Heart left ventricle (tissue), 16 donors: ENCODE measurements around the gene SP5. TPM values are rescaled to one million over a fixed set of nuclear protein-coding genes. Genes with fewer than 3 reads are reported as not detected.

Experiments
- ATAC-seq, 4 donors: fragments of 200-7000 bp; cut with Tn5 transposase; one replicate each; pipeline ENCODE4 v1.9.1; 2020 to 2022; ENCODE audit warnings: moderate library complexity in 4 of 4, mild to moderate bottlenecking in 3 of 4, moderate number of reproducible peaks in 1 of 4
- DNase-seq, 5 donors: peaks; one replicate each; pipeline ENCODE4 v3.0.0-alpha.2; 2020
- H3K27ac ChIP-seq, 12 donors: fragments of 200-600 bp; sonication (generic) in 4 of 12; one replicate each; pipeline versions ENCODE4 v1.5.0 to v1.8.0; 2016 to 2022; ENCODE audit warnings: mild to moderate bottlenecking in 2 of 12
- H3K27me3 ChIP-seq, 9 donors: fragments of 200-600 bp; sonication (generic) in 2 of 9; one replicate each; pipeline versions ENCODE4 v1.5.1 to v1.8.0; 2016 to 2022; ENCODE audit warnings: mild to moderate bottlenecking in 3 of 9
- H3K36me3 ChIP-seq, 9 donors: fragments of 200-600 bp; sonication (generic) in 2 of 9; one replicate each; pipeline versions ENCODE4 v1.5.0 to v1.8.0; 2018 to 2022; ENCODE audit warnings: mild to moderate bottlenecking in 2 of 9
- H3K4me1 ChIP-seq, 12 donors: fragments of 200-600 bp; sonication (generic) in 4 of 12; one replicate each; pipeline versions ENCODE4 v1.5.0 to v1.8.0; 2016 to 2022; ENCODE audit warnings: mild to moderate bottlenecking in 3 of 12
- H3K4me3 ChIP-seq, 12 donors: fragments of 200-600 bp; sonication (generic) in 4 of 12; one replicate each; pipeline versions ENCODE4 v1.5.0 to v1.8.0; 2017 to 2022; ENCODE audit warnings: mild to moderate bottlenecking in 9 of 12, moderate library complexity in 4 of 12
- H3K9me3 ChIP-seq, 12 donors: fragments of 200-600 bp; sonication (generic) in 4 of 12; one replicate each; pipeline versions ENCODE4 v1.5.0 to v1.8.0; 2016 to 2022; ENCODE audit warnings: mild to moderate bottlenecking in 1 of 12
- POLR2A ChIP-seq, 2 donors: fragments of 450-650 bp; IDR thresholded peaks; one replicate each; pipeline ENCODE4 v1.6.1; 2017; ENCODE audit warnings: antibody characterized with exemption in 2 of 2, mild to moderate bottlenecking in 2 of 2, moderate library complexity in 2 of 2
- WGBS, 4 donors: extraction: QIAGEN DNeasy Blood & Tissue Kit in 2 of 4; methylation state at CpG; one replicate each; pipeline versions ENCODE4 v1.1.5 to v1.1.7; 2013 to 2018; 5-methylcytosine and 5-hydroxymethylcytosine counted together
- intact Hi-C, 10 donors: fragments of 100-400 bp; cut with DNase I; formaldehyde crosslinking; loops; one replicate each; pipeline versions ENCODE4 v1.11.1 to v1.14.2; 2022
- polyA plus RNA-seq, 2 donors: library from polyadenylated mRNA; stranded (reverse); fragments of 200-250 nt; gene quantifications; one replicate each; pipeline ENCODE4 v1.2.3, GENCODE V29; 2013
- total RNA-seq, 9 donors: library from RNA; depleted of rRNA in 2 of 9; stranded (reverse); fragments of >200 nt in 2 of 9; fragmentation: NEBNext Ultra II Directional in 3 of 9; extraction: Animal tissue kit (Norgen Biotek cat#: 25700) in 3 of 9; gene quantifications; one replicate each; pipeline versions ENCODE4 v1.1.0 to v1.2.4, GENCODE V29; 2016 to 2023
- TF ChIP-seq, protein P1 (sequence below), 12 donors: fragments of 200-600 bp; sonication (generic) in 4 of 12; IDR thresholded peaks; one replicate each; pipeline versions ENCODE4 v1.5.0 to v1.8.0; 2018 to 2022; ENCODE audit warnings: antibody characterized with exemption in 12 of 12, mild to moderate bottlenecking in 5 of 12
- donor health status: ischemic (EF 13 %, LVEDD 7.1; RV severe dilation, severe dysfunction).
- donor health status: healthy with polysubstance abuse.
- donor health status: DM: no; HTN: yes; CAD: no.
- donor health status: DM: no; HTN: no; CAD: no.
- donor health status: ischemic (EF 25% LVEDD 6.9; RV normal size, moderate dysfunction).
- donor health status: ischemic (EF 25% LVEDD 5.7; RV mildly dilated, moderate dysfunction).
- donor health status: healthy.
- donor health status: DM: yes; HTN: yes; CAD: no.
- donor health status: ischemic (EF 35%, LVEDD 5.7; RV mildly dilated, moderate dysfunction).
- donor health status: nonischemic (EF 11% LVEDD 7.7; RV severe dilation, severe dysfunction).
- donor health status: DM: yes; HTN: yes; CAD: no.
- donor health status: PGD.
- donor health status: ischemic (EF 29% LVEDD 5.4; RV normal size, mild dysfunction).
- donor health status: nonischemic (EF 23%, LVEDD 6.1; RV moderate dilation, normal function).

The SP5 gene
- total and polyA plus RNA-seq, 11 donors = 0.08 to 1.4 (median 0.23) TPM; not detected in 4

DNA sequence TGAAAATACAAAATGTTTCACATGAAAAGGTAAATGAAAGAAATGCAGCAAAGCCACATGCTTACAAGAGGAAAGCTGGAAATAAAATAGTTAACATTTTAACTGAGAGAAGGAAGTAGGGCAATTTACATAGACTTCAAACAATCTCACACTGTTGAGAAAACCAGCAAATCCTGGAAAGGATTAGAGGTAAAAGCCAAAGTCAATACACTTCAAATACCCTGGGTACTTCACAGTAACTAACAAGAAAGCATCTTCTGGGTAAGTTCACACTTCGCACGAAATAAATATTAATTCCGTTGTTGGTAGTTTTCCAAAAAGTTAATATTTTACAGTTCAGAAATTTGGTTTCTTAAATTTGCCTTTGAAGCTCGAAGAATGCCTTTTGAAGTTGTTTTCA, 51.6 kb downstream of the SP5 start:
- Histone ChIP-seq H3K9me3 (no peaks in the 10 kb centered on the region), H3K36me3 (no peaks in the 10 kb centered on the region), H3K27me3 (peaks cover 0 to 20% (median 0%) of the 10 kb centered on the region in 9 donors), H3K4me3 (no peak overlapping the region), H3K4me1 (peaks cover 0 to 15% (median 10%) of the 10 kb centered on the region in 12 donors), H3K27ac (no peak overlapping the region)
- TF ChIP-seq, protein P1, sequence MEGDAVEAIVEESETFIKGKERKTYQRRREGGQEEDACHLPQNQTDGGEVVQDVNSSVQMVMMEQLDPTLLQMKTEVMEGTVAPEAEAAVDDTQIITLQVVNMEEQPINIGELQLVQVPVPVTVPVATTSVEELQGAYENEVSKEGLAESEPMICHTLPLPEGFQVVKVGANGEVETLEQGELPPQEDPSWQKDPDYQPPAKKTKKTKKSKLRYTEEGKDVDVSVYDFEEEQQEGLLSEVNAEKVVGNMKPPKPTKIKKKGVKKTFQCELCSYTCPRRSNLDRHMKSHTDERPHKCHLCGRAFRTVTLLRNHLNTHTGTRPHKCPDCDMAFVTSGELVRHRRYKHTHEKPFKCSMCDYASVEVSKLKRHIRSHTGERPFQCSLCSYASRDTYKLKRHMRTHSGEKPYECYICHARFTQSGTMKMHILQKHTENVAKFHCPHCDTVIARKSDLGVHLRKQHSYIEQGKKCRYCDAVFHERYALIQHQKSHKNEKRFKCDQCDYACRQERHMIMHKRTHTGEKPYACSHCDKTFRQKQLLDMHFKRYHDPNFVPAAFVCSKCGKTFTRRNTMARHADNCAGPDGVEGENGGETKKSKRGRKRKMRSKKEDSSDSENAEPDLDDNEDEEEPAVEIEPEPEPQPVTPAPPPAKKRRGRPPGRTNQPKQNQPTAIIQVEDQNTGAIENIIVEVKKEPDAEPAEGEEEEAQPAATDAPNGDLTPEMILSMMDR (IDR thresholded peaks at IDR 0.05) = no peak
- no peak for TF ChIP-seq POLR2A (IDR thresholded peaks at IDR 0.05)
- ATAC-seq = no peak
- no peak for DNase-seq
- WGBS, 4 donors = 56 to 65% (median 63%) methylated on average over 4 of the region's 4 CpGs
- intact Hi-C loops = no loop called here

Other genes with a start within 250 kb of the SP5 start
- gene ERICH2, start 55.0 kb downstream of the SP5 start, total RNA-seq = 1 to 10 TPM in 2 of 9 donors, under 1 TPM in 3, not detected in 4; 0.85 to 3.4 (median 0.98) TPM
- 1 to 10 TPM in 1 of 2 donors, under 1 TPM in 1; 0.22 to 1.9 TPM for gene ERICH2, start 55.0 kb downstream of the SP5 start, polyA plus RNA-seq
- under 1 TPM in 3 of 9 donors, not detected in 6; 0.32 to 0.51 (median 0.37) TPM for gene GAD1, start 101.5 kb downstream of the SP5 start, total RNA-seq
- gene GAD1, start 101.5 kb downstream of the SP5 start, polyA plus RNA-seq = under 1 TPM in 1 of 2 donors, not detected in 1; 0.04 TPM
- gene GORASP2, start 213.9 kb downstream of the SP5 start, total RNA-seq = 10 to 100 TPM; 47.5 to 76.1 (median 62.6) TPM
- 10 to 100 TPM; 24.5 to 84.9 TPM for gene GORASP2, start 213.9 kb downstream of the SP5 start, polyA plus RNA-seq